K562 (cell line): ENCODE results near the gene SLC25A11. TPM values are rescaled to one million over a fixed set of nuclear protein-coding genes. Genes with fewer than 3 reads are reported as not detected.
A peak's percentile ranks its signal among the peaks of the same experiment; 100 is the strongest.

Experiments used
- ETV6 ChIP-seq, 3 experiments: fragments of 150-350 bp in 1 of 3; sonication (generic) in 1 of 3; formaldehyde crosslinking in 1 of 3; IDR thresholded peaks; 2 replicates each; pipeline versions ENCODE4 v1.6.1 to v1.8.0; 2014 to 2022; ENCODE audit warnings: borderline replicate concordance in 2 of 3, low read depth in 2 of 3, antibody characterized with exemption in 1 of 3, low read length in 1 of 3, mild to moderate bottlenecking in 1 of 3, missing genetic modification reagents in 1 of 3
- FOXJ3 ChIP-seq: sonication (generic); formaldehyde crosslinking; IDR thresholded peaks from 2 replicates; pipeline ENCODE4 v1.4.0; 2020; ENCODE audit warnings: mild to moderate bottlenecking, missing genetic modification reagents
- FOXK2 ChIP-seq, 2 experiments: fragments of 450-650 bp; IDR thresholded peaks in 1 of 2; conservative IDR thresholded peaks in 1 of 2; 2 replicates each; pipeline ENCODE4 v1.6.1; 2016; ENCODE audit warnings: low read depth in 2 of 2, mild to moderate bottlenecking in 1 of 2
- FUS ChIP-seq: fragments of 200-400 bp; formaldehyde crosslinking; optimal IDR thresholded peaks from 2 replicates; pipeline ENCODE3; 2017; ENCODE audit warnings: low read depth, low read length
- HMG20B ChIP-seq: fragments of 250-450 bp; sonication (Bioruptor Pico); IDR thresholded peaks from 2 replicates; pipeline ENCODE4 v1.5.0; 2021; ENCODE audit warnings: mild to moderate bottlenecking
- JUN ChIP-seq, 2 experiments: sonication (generic) in 1 of 2; formaldehyde crosslinking in 1 of 2; IDR thresholded peaks; 2 replicates each; pipeline versions ENCODE4 v1.6.1 to v1.8.0; 2012 to 2022; ENCODE audit warnings: borderline replicate concordance in 2 of 2, mild to moderate bottlenecking in 2 of 2, improper control_type of control experiment in 1 of 2, low read depth in 1 of 2, low read length in 1 of 2, missing genetic modification reagents in 1 of 2
- KLF16 ChIP-seq: IDR thresholded peaks from 2 replicates; pipeline ENCODE4 v1.6.1; 2016; ENCODE audit warnings: antibody characterized with exemption
- L3MBTL2 ChIP-seq: fragments of 450-650 bp; IDR thresholded peaks from 2 replicates; pipeline ENCODE4 v1.6.1; 2016; ENCODE audit warnings: mild to moderate bottlenecking, moderate library complexity
- MXI1 ChIP-seq: IDR thresholded peaks from 2 replicates; pipeline ENCODE4 v1.6.1; 2011; ENCODE audit warnings: low read depth, mild to moderate bottlenecking, improper control_type of control experiment, low read length
- NBN ChIP-seq: fragments of 450-650 bp; IDR thresholded peaks from 2 replicates; pipeline ENCODE4 v1.6.1; 2016; ENCODE audit warnings: low read depth, mild to moderate bottlenecking
- NFXL1 ChIP-seq: fragments of 450-650 bp; formaldehyde crosslinking; IDR thresholded peaks from 2 replicates; pipeline ENCODE4 v1.4.0; 2021; ENCODE audit warnings: mild to moderate bottlenecking
- RAD51 ChIP-seq: fragments of 450-650 bp; IDR thresholded peaks from 2 replicates; pipeline ENCODE4 v1.7.1; 2016; ENCODE audit warnings: low read depth, mild to moderate bottlenecking, borderline replicate concordance
- RNF2 ChIP-seq: sonication (generic); IDR thresholded peaks from 2 replicates; pipeline ENCODE4 v1.6.1; 2016
- RUNX1 ChIP-seq: sonication (generic); IDR thresholded peaks from 2 replicates; pipeline ENCODE4 v1.6.1; 2016; ENCODE audit warnings: antibody characterized with exemption, low read depth
- TAF9B ChIP-seq: fragments of 450-650 bp; IDR thresholded peaks from 2 replicates; pipeline ENCODE4 v1.6.1; 2018; ENCODE audit warnings: mild to moderate bottlenecking; ENCODE audit not compliant: partially characterized antibody
- ZNF143 ChIP-seq: sonication (generic); formaldehyde crosslinking; IDR thresholded peaks from 2 replicates; pipeline ENCODE4 v1.9.0; 2022; ENCODE audit warnings: mild to moderate bottlenecking, missing genetic modification reagents
- ZNF589 ChIP-seq: fragments of 200-800 bp; sonication (Bioruptor generic); IDR thresholded peaks from 2 replicates; pipeline ENCODE4 v1.6.1; 2016; ENCODE audit warnings: low read depth, missing genetic modification characterization, missing compliant biosample characterization
- polyA plus RNA-seq, 8 experiments: library from polyadenylated mRNA; depleted of rRNA in 4 of 8; stranded (reverse) in 5 of 8; unstranded in 3 of 8; fragments of >200 nt; fragmentation: Nextera tagmentation in 2 of 8; fragmentation: Illumina TruSeq in 1 of 8; extraction: Ambion mirVana in 2 of 8; extraction: Trizol in 1 of 8; gene quantifications; 2 replicates each; pipeline versions ENCODE4 v1.2.1 to v1.2.3, GENCODE V29; 2011 to 2014; ENCODE audit warnings: inconsistent platforms in 1 of 8, missing spikeins in 1 of 8
- total RNA-seq, 7 experiments: library from RNA; depleted of rRNA in 6 of 7; stranded (reverse); fragments of >200 nt in 6 of 7; fragmentation: Illumina TruSeq in 2 of 7; extraction: Trizol in 2 of 7; gene quantifications; 2 replicates each; pipeline versions ENCODE4 v1.2.1 to v1.2.3, GENCODE V29; 2011 to 2021; ENCODE audit warnings: low replicate concordance in 1 of 7
- TF ChIP-seq, protein P1 (sequence below): fragments of 450-650 bp; formaldehyde crosslinking; IDR thresholded peaks from 2 replicates; pipeline ENCODE4 v1.4.0; 2020; ENCODE audit warnings: mild to moderate bottlenecking, moderate library complexity
- TF ChIP-seq, protein P2 (sequence below): sonication (generic); formaldehyde crosslinking; IDR thresholded peaks from 2 replicates; pipeline ENCODE4 v1.8.0; 2022; ENCODE audit warnings: missing genetic modification reagents, mild to moderate bottlenecking, moderate library complexity, borderline replicate concordance
- TF ChIP-seq, protein P3 (sequence below): fragments of 250-450 bp; sonication (Bioruptor Pico); IDR thresholded peaks from 2 replicates; pipeline ENCODE4 v1.5.0; 2021

Gene SLC25A11
- total and polyA plus RNA-seq, 9 of the 15 experiments (the other 6 are each of a cell fraction or from before 2014, with no cell fraction given), result 3.1 to 56.7 (median 32.9) TPM

DNA sequence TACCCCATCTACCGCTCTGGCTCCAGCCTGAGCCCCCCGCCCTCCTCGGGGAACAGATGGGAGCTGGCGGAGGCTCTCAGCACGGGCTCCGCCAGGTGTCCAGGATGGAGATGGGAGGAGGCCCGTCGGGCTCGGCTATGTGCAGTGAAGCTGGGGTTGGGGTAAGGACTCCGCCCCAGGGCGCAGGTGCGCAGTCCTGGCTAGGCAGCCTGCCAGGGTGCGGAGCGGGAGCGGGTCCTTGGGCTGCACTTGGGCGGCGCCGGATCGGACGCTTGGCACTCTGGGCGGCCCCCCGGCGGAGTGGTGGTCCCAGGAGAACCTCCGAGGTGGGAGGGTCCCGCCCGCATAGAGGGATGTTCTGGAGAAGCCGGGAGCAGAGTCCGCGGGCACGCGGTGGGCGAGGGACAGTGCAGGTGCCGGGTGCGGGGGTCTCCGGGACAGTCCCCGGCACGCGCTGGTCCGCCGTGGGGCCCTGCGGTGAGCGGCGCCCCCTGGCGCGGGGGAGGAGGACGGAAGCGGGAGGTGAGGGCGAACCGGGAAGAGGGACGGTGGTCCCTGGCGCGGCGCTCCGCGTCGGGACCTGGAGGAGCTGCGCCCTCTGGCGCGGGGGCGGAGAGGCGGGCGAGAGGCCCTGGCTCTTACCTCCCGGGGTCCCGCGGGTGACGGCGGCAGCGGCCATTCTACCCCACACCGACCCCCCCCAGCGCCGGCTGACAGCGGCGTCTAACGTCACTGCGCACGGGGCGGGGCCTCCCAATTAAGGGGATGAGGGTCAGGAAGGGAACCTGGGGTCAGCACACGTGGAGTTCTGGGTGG, 47.3 kb upstream of the SLC25A11 start, which contains the start of gene CAMTA2 (continued):
- TF ChIP-seq, protein P1, sequence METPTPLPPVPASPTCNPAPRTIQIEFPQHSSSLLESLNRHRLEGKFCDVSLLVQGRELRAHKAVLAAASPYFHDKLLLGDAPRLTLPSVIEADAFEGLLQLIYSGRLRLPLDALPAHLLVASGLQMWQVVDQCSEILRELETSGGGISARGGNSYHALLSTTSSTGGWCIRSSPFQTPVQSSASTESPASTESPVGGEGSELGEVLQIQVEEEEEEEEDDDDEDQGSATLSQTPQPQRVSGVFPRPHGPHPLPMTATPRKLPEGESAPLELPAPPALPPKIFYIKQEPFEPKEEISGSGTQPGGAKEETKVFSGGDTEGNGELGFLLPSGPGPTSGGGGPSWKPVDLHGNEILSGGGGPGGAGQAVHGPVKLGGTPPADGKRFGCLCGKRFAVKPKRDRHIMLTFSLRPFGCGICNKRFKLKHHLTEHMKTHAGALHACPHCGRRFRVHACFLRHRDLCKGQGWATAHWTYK (CRISPR knock-in tag), result peak; percentile 19; the same call in 1 of the 2 replicates
- TF ChIP-seq ZNF589 (no peak), RUNX1 (no peak), ZNF143 (CRISPR knock-in tag) (no peak), ETV6 (IDR thresholded peaks at IDR 0.05; ENCODE audit: borderline replicate concordance in 1 of 2, low read depth in 2 of 2, low read length in 1 of 2) (no peak), ETV6 (CRISPR knock-in tag; IDR thresholded peaks at IDR 0.05; ENCODE audit: borderline replicate concordance) (0 out of 2 replicates have a peak, but pooled peaks have one; percentile 69), FOXK2 (conservative IDR thresholded peaks at IDR 0.05 in 1 of 2, IDR thresholded peaks at IDR 0.05 in 1 of 2; ENCODE audit: low read depth in 2 of 2) (no peak), NBN (0 out of 2 replicates have a peak, but pooled peaks have one; percentile 56), NFXL1 (CRISPR knock-in tag) (no peak), HMG20B (CRISPR knock-in tag) (no peak), FOXJ3 (no peak), MXI1 (peak; percentile 66; the same call in 1 of the 2 replicates), L3MBTL2 (peak; percentile 62), KLF16 (0 out of 2 replicates have a peak, but pooled peaks have one; percentile 23), FUS (peak; percentile 27), RAD51 (no peak), TAF9B (peak; percentile 25), JUN (IDR thresholded peaks at IDR 0.05; ENCODE audit: borderline replicate concordance, low read depth, low read length) (no peak), JUN (CRISPR knock-in tag; IDR thresholded peaks at IDR 0.05; ENCODE audit: borderline replicate concordance) (peak; percentile 69; the same call in 1 of the 2 replicates), RNF2 (peak; percentile 49; the same call in 1 of the 2 replicates)
- TF ChIP-seq, protein P2, sequence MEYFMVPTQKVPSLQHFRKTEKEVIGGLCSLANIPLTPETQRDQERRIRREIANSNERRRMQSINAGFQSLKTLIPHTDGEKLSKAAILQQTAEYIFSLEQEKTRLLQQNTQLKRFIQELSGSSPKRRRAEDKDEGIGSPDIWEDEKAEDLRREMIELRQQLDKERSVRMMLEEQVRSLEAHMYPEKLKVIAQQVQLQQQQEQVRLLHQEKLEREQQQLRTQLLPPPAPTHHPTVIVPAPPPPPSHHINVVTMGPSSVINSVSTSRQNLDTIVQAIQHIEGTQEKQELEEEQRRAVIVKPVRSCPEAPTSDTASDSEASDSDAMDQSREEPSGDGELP (CRISPR knock-in tag), result peak; percentile 87; the same call in 1 of the 2 replicates
- TF ChIP-seq, protein P3, sequence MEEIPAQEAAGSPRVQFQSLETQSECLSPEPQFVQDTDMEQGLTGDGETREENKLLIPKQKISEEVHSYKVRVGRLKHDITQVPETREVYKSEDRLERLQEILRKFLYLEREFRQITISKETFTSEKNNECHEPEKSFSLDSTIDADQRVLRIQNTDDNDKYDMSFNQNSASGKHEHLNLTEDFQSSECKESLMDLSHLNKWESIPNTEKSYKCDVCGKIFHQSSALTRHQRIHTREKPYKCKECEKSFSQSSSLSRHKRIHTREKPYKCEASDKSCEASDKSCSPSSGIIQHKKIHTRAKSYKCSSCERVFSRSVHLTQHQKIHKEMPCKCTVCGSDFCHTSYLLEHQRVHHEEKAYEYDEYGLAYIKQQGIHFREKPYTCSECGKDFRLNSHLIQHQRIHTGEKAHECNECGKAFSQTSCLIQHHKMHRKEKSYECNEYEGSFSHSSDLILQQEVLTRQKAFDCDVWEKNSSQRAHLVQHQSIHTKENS, result no peak
